Transverse colon (tissue), 4 donors: ENCODE data around the gene GARNL3. TPM values are rescaled to one million over a fixed set of nuclear protein-coding genes. Genes with fewer than 3 reads are reported as not detected.

Experiments
- DNase-seq: peaks from one replicate; pipeline ENCODE4 v3.0.0-alpha.2; 2019
- H3K27ac ChIP-seq, 4 donors: fragments of 200-600 bp; sonication (generic); 2 replicates each; pipeline ENCODE4 v1.5.1; 2016 to 2018; ENCODE audit warnings: inconsistent platforms in 4 of 4
- H3K27me3 ChIP-seq: fragments of 200-600 bp; sonication (generic); 2 replicates; pipeline ENCODE4 v1.5.1; 2017; ENCODE audit warnings: inconsistent platforms
- H3K36me3 ChIP-seq, 4 donors: fragments of 200-600 bp; sonication (generic); 2 replicates each; pipeline ENCODE4 v1.5.1; 2017 to 2019; ENCODE audit warnings: inconsistent platforms in 4 of 4
- H3K4me1 ChIP-seq, 4 donors: fragments of 200-600 bp; sonication (generic); 2 replicates each; pipeline ENCODE4 v1.5.1; 2017 to 2020; ENCODE audit warnings: inconsistent platforms in 4 of 4
- H3K4me3 ChIP-seq, 4 donors: fragments of 200-600 bp; sonication (generic); 1 replicate in 1 of 4; 2 replicates in 3 of 4; pipeline versions ENCODE4 v1.5.1 to v1.6.1; 2017 to 2019; ENCODE audit warnings: inconsistent platforms in 4 of 4
- H3K9me3 ChIP-seq, 2 donors: fragments of 200-600 bp; sonication (generic); 2 replicates each; pipeline ENCODE4 v1.5.1; 2017 to 2019; ENCODE audit warnings: inconsistent platforms in 2 of 2
- EP300 ChIP-seq: sonication (generic); formaldehyde crosslinking; IDR thresholded peaks from one replicate; pipeline ENCODE4 v1.6.1; 2017; ENCODE audit warnings: antibody characterized with exemption, low read depth
- POLR2A ChIP-seq: fragments of 450-650 bp; IDR thresholded peaks from one replicate; pipeline ENCODE4 v1.6.1; 2016; ENCODE audit warnings: antibody characterized with exemption, mild to moderate bottlenecking, moderate library complexity
- POLR2AphosphoS5 ChIP-seq, 3 donors: sonication (generic); formaldehyde crosslinking; IDR thresholded peaks; one replicate each; pipeline ENCODE4 v1.6.1; 2016; ENCODE audit warnings: antibody characterized with exemption in 3 of 3
- WGBS, 2 donors: methylation state at CpG; one replicate each; pipeline ENCODE4 v1.1.5; 2018; ENCODE audit warnings: low coverage in 1 of 2; 5-methylcytosine and 5-hydroxymethylcytosine counted together
- in situ Hi-C, 4 donors: fragments of 200-750 bp; cut with MboI; loops; one replicate each; pipeline versions ENCODE4 v1.15.0 to v1.15.1; 2017; ENCODE audit warnings: low sequenced_read_pairs in 3 of 4, low pct_ligation_motif_present in 1 of 4, low pct_unique_long_range_greater_than_20kb in 1 of 4
- intact Hi-C: fragments of 100-400 bp; cut with DNase I; formaldehyde crosslinking; loops from one replicate; pipeline ENCODE4 v1.15.1; 2023; ENCODE audit warnings: low total_unique reads
- total RNA-seq, 4 donors: library from RNA; depleted of rRNA; stranded (reverse); fragments of >200 nt; gene quantifications; one replicate each; pipeline ENCODE4 v1.1.0, GENCODE V29; 2016
- TF ChIP-seq, protein P1 (sequence below), 5 experiments: fragments of 200-600 bp in 3 of 5; fragments of 450-650 bp in 2 of 5; sonication (generic) in 3 of 5; IDR thresholded peaks; 1 replicate in 2 of 5; 2 replicates in 3 of 5; pipeline ENCODE4 v1.5.1; 2016 to 2017; ENCODE audit warnings: antibody characterized with exemption in 5 of 5, inconsistent platforms in 3 of 5, mild to moderate bottlenecking in 2 of 5, moderate library complexity in 1 of 5

GARNL3 gene
- total RNA-seq, 4 donors from 2014 or later, result 6.0 to 19.5 (median 11.8) TPM

DNA sequence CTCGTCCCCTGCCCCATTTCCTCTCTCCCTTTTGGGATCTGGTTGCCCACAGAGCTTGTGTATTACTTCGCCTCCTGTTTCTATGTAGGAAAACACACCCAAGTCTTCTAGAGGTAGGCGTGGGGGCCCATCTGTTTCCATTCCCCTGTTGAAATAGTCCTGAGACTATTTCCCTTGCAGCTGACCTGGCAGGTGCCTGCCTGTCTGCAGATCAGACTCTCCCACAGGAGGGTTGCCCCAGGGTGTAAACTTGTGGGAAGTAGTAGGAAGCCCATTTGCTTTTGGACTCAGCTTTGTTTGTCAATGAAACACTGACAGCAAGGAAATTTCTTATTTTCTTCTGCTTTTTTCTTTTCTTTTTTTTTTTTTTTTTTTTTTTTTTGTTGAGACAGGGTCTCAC, 16.3 kb upstream of the GARNL3 start:
- Histone ChIP-seq H3K4me1 (peaks cover 4 to 10% (median 5%) of the 10 kb centered on the region in 4 donors), H3K36me3 (no peaks in the 10 kb centered on the region), H3K27ac (no peak overlapping the region), H3K4me3 (no peak overlapping the region), H3K9me3 (no peaks in the 10 kb centered on the region), H3K27me3 (no peaks in the 10 kb centered on the region)
- intact Hi-C loops, result no loop called here
- WGBS, 2 donors, result 82 to 83% methylated on average over 1 to 3 of the region's 3 CpGs
- no peak for DNase-seq
- TF ChIP-seq, protein P1, sequence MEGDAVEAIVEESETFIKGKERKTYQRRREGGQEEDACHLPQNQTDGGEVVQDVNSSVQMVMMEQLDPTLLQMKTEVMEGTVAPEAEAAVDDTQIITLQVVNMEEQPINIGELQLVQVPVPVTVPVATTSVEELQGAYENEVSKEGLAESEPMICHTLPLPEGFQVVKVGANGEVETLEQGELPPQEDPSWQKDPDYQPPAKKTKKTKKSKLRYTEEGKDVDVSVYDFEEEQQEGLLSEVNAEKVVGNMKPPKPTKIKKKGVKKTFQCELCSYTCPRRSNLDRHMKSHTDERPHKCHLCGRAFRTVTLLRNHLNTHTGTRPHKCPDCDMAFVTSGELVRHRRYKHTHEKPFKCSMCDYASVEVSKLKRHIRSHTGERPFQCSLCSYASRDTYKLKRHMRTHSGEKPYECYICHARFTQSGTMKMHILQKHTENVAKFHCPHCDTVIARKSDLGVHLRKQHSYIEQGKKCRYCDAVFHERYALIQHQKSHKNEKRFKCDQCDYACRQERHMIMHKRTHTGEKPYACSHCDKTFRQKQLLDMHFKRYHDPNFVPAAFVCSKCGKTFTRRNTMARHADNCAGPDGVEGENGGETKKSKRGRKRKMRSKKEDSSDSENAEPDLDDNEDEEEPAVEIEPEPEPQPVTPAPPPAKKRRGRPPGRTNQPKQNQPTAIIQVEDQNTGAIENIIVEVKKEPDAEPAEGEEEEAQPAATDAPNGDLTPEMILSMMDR (IDR thresholded peaks at IDR 0.05), result no peak
- TF ChIP-seq POLR2AphosphoS5 (IDR thresholded peaks at IDR 0.05) (no peak), EP300 (no peak), POLR2A (no peak)
- in situ Hi-C loops, result no loop called here

DNA sequence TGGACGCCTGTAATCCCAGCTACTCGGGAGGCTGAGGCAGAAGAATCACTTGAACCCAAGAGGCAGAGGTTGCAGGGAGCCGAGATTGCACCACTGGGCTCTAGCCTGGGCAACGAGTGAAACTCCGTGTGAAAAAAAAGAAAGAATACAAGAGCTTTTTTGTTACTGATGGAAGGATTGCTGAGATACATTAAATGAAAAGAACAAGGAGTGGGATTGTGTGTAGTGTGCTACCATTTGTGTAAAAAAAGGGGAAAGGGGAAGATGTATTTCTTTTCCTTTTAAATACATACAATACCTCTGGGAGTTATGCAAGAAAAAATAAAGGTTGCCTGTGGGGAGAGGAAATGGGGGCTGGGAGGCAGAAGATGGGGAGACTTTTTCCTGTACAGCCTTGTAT, 14.7 kb upstream of the GARNL3 start:
- Histone ChIP-seq H3K4me3 (no peak overlapping the region), H3K4me1 (peaks cover 4 to 6% (median 5%) of the 10 kb centered on the region in 4 donors), H3K36me3 (no peaks in the 10 kb centered on the region), H3K9me3 (no peaks in the 10 kb centered on the region), H3K27me3 (no peaks in the 10 kb centered on the region), H3K27ac (no peak overlapping the region)
- TF ChIP-seq, protein P1 (IDR thresholded peaks at IDR 0.05), result no peak
- TF ChIP-seq POLR2AphosphoS5 (IDR thresholded peaks at IDR 0.05) (no peak), POLR2A (no peak), EP300 (no peak)
- DNase-seq, result no peak
- 78 to 96% methylated on average over 3 to 5 of the region's 5 CpGs for WGBS, 2 donors
- intact Hi-C loops, result no loop called here
- in situ Hi-C loops, result no loop called here

DNA sequence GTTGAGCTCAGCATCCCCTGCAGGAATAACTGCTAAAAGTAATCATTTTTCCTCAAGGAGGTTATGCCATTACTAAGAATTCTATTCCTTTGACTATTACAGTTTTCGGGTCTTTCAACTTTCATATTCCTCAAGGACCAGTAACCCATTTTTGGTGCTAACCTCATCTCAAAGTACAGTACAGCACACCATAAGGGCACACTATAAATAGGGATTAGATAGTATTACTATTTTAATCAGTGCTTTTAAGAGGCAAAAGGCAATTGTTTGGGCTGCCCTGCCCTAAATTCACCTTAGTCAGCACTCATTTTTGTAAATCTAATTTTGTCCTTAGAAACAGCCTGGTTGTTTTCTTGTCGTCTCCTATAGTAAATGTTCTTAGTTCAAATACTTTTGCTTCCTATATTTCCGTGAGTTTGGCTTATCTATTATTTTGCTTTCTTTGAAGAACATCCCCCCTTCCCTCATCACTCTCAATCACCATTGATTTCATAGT, 13.6 kb upstream of the GARNL3 start:
- H3K9me3 ChIP-seq, result no peaks in the 10 kb centered on the region
- TF ChIP-seq POLR2AphosphoS5 (IDR thresholded peaks at IDR 0.05) (no peak), POLR2A (no peak), EP300 (no peak)
- TF ChIP-seq, protein P1 (IDR thresholded peaks at IDR 0.05), result no peak

DNA sequence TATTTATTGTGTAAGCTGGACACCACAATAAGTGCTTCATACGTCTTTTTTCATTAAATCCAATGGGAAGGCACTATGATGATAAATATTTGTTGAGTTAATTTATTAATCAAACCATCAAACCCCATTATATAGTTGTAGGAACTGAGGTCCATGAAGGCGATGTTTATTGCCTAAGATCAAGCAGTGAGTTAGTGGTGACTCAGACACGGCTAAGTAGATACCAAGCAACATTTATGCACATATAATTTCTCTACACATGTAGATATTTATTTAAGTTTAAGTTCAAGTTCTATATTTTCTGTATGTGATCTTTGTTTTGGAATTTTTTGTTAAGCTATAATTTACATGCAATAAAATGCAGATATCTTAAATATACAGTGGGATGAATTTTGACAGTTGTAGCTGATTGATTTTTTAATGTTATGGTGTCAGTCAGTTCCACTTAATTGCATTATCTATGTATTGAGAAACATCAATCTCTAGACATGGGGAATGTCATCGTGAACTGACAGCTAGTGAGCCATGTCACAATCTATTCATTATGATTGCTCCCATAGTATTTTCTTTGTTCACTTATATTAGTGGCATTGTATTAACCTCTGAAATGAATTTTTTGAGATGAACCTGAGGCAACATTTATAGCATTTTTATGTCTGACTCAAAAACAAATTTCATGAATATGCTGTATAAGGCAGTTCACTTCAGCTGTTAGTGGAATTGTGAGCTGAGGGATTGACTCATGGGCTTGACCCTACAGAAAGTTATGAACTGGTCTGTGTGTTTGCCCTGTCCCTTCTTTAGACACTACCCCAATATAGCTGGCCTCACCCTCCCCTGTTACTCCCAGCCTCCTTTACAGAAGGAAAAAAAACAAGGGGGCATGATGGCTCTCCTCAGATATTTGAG, 11.9 kb upstream of the GARNL3 start:
- in situ Hi-C loops (no loop called here), intact Hi-C loops (no loop called here)
- WGBS, 2 donors, result 86 to 92% methylated on average over 4 of the region's 4 CpGs

More for the DNA sequence above, 13.6 kb upstream of the GARNL3 start:
- Histone ChIP-seq H3K27ac (no peak overlapping the region), H3K27me3 (no peaks in the 10 kb centered on the region), H3K4me3 (no peak overlapping the region), H3K36me3 (no peaks in the 10 kb centered on the region), H3K4me1 (peaks cover 0 to under 1% (median 0%) of the 10 kb centered on the region in 4 donors)
- in situ Hi-C loops (no loop called here), intact Hi-C loops (no loop called here)
- WGBS, 2 donors, result 70 to 89% methylated on average over 3 of the region's 3 CpGs
- no peak for DNase-seq

More for the DNA sequence above, 11.9 kb upstream of the GARNL3 start:
- no peaks in the 10 kb centered on the region for H3K27me3 ChIP-seq
- H3K36me3 ChIP-seq, result no peaks in the 10 kb centered on the region
- DNase-seq, result no peak
- H3K9me3 ChIP-seq, result no peaks in the 10 kb centered on the region
- no peak overlapping the region for H3K27ac ChIP-seq
- H3K4me1 ChIP-seq, result no peaks in the 10 kb centered on the region
- TF ChIP-seq, protein P1 (IDR thresholded peaks at IDR 0.05), result no peak
- TF ChIP-seq POLR2A (no peak), EP300 (no peak), POLR2AphosphoS5 (IDR thresholded peaks at IDR 0.05) (no peak)
- H3K4me3 ChIP-seq, result no peak overlapping the region
